Activated T-cell treated with anti-CD3 and anti-CD28 coated beads, Interleukin-2, amount 50 U/mL, for 1 hour (primary cell): ENCODE results near the gene PSPC1.
"Not testable (repeated sequence)": the region's sequence is repeated elsewhere in the genome, so short reads cannot be mapped to it uniquely, and the experiment has no call there.

Experiments
- DNase-seq: peaks from one replicate; pipeline ENCODE4 v3.0.0-alpha.2; 2020

The PSPC1 gene, protein sequence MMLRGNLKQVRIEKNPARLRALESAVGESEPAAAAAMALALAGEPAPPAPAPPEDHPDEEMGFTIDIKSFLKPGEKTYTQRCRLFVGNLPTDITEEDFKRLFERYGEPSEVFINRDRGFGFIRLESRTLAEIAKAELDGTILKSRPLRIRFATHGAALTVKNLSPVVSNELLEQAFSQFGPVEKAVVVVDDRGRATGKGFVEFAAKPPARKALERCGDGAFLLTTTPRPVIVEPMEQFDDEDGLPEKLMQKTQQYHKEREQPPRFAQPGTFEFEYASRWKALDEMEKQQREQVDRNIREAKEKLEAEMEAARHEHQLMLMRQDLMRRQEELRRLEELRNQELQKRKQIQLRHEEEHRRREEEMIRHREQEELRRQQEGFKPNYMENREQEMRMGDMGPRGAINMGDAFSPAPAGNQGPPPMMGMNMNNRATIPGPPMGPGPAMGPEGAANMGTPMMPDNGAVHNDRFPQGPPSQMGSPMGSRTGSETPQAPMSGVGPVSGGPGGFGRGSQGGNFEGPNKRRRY

DNA sequence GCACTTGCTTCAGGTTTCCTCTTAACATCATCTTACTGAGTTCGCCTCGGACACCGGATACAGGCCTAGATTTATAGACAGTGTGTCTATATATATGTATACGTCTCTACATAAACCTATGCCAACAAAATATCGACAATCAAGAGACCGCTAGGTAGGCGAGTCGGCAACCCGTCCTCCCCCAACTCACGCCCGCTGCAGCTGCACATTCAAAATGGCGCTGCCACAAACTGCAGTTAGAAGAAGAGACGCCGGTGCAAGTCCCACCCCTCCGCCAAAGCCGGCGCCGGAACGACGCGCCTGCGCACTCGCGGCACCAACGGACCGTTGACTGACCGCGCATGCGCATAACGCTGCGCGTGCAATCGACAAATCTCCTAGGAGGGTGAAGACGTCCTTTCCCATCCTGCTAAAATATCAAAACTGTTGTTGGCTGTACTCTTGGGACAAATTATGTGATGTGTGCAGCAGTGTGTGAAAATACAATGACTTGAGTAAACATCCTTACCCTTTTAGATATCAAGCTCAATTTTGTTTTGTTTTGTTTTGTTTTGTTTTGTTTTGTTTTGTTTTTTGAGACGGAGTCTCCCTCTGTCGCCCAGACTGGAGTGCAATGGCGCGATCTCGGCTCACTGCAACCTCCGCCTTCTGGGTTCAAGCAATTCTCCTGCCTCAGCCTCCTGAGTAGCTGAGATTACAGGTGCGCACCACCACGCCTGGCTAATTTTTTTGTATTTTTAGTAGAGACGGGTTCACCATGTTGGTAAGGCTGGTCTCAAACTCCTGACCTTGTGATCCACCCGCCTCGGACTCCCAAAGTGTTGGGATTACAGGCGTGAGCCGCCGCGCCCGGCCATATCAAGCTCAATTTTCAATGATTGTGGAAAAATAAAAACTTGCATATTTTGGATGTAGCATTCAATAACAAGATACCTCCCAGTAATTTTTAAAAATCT lies at the start of gene PSPC1:
PSPC1 (minus strand) TSS at position 219 of the 956 bp plus-strand sequence; CDS start at position 31, 188 bp downstream.
- DNase-seq, result peak; percentile 96

GRCh38 chr13:19822673-19823072 lies 39.9 kb upstream of the PSPC1 start:
- DNase-seq, result no peak

GRCh38 chr13:19818223-19818842 lies 35.6 kb upstream of the PSPC1 start:
- DNase-seq, result peak; percentile 40

GRCh38 chr13:19817510-19818158 lies 34.9 kb upstream of the PSPC1 start:
- DNase-seq, result no peak

GRCh38 chr13:19817106-19817505 lies 34.4 kb upstream of the PSPC1 start:
- no peak for DNase-seq

- DNase-seq, result not testable (repeated sequence)
Measured at GRCh38 chr13:19815842-19816241, 33.1 kb upstream of the PSPC1 start.

DNA sequence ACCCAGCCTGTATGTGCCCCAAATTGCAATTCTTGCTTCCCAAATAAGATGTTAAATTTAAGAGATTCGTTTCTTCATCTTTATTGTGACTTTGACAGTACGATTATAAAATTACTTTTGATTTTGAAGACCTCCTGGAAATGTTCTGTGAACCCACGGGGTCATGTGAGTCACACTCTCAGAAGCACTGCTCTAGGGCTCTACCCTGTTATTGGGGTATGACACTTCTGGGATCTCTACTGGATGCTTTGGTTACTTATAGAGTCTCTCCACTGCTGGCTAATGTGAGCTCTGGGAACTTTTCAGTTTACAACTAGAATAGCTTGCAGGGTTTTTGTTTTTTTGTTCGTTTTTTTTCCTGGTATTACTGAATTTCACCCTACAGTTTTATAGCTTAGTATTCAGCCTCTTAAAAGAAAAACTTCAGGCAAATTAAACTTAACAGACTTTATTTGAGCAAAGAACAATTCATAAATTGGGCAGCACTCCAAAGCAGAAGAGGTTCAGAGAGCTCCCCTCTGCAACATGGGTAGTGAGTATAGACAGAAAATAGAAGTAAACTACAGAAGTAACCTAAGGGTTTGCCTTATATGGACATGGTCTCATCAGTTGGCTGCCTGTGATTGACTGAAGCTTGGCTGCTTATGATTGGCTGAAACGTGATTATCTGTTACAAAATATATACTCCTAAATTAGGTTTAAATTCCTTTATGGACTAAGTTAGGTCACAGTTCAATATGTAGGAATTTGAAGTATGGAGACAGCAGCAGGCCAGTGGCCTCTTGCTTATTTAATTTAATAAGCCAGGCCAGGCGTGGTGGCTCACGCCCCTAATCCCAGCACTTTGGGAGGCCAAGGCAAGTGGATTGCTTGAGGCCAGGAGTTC lies 28.5 kb upstream of the PSPC1 start:
- no peak for DNase-seq

DNA sequence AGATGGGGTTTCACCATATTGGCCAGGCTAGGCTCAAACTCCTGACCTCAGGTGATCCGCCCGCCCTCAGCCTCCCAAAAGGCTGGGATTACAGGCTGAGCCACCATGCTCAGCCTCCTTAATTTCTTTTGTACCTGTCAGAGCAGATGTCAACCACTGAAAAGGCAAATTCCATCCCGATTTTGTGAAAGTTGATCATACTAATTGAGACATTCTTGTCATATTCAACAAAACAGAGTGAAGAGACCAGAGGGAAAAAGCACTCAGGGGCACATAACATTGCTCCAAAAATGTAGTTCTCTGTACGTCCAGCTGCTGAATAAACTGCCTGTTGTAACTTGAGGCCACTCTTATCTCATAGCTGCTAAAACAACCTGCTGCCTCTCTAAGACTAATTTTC lies 27.4 kb upstream of the PSPC1 start:
- DNase-seq, result no peak

DNA sequence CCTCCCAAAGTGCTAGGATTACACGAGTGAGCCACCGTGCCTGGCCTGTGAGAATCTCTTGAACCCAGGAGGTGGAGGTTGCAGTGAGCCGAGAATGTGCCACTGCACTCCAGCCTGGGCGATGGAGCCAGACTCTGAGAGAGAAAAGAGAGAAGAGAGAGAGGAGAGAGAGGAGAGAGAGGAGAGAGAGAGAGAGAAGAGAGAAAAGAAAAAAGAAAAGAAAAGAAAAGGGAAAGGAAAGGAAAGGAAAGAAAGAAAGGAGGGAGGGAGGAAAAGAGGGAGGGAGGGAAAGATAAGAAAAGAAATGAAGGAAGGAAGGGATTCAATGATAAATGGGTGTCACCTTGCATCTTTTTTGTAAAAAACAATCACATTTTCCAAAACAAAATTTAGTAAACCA lies 23.0 kb upstream of the PSPC1 start:
- DNase-seq, result no peak

- no peak for DNase-seq
Measured at GRCh38 chr13:19795956-19796355, 13.2 kb upstream of the PSPC1 start.

GRCh38 chr13:19794631-19795030 lies 11.9 kb upstream of the PSPC1 start:
- no peak for DNase-seq

DNA sequence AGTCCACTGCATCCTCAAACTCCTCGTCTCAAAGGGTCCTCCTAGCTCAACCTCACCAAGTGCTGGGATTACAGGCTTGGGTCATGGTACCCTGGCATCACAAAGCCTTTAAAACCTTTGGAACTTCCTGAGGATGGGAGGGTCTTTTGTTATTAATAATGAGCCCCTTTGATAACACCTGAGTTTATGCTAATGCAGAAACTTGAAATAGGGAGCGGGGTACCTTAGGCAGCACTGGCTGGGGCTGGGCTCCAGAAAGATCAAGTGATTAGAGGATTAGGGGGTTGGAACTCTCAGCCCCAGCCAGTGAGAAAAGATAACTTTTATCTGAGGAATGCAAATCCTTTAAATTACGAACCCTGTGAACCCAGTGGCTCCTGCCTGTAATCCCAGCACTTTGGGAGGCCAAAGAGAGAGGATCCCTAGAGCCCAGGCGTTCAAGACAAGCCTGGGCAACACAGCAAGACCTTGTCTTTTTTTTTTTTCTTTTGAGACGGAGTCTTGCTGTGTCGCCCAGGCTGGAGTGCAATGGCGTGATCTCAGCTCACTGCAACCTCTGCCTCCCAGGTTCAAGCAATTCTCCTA lies 9.3 kb upstream of the PSPC1 start:
- no peak for DNase-seq

GRCh38 chr13:19782049-19782726 lies 557 bp downstream of the PSPC1 start:
- DNase-seq, result peak; percentile 61

DNA sequence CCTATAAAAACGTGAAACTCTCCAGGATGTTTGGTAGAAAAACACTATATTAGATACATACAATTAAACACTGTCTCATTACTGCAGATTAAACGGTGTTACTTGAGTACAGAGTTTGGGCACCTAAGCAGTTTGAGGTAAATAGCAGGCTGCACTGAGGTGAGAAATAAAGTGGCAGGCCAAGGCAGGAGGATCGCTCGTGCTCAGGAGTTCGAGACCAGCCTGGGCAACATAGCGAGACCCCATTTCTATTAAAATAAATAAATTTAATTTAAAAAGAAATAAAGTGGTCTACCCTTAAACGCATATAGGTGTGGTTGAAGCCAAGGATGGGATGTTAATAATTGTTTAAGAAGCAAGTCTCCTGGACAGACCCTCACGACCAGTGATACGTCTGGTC lies 1.2 kb downstream of the PSPC1 start:
- no peak for DNase-seq

GRCh38 chr13:19780753-19781418 lies 1.9 kb downstream of the PSPC1 start:
- not testable (repeated sequence) for DNase-seq

- DNase-seq, result no peak
Measured at GRCh38 chr13:19772306-19772705, 10.4 kb downstream of the PSPC1 start.

DNA sequence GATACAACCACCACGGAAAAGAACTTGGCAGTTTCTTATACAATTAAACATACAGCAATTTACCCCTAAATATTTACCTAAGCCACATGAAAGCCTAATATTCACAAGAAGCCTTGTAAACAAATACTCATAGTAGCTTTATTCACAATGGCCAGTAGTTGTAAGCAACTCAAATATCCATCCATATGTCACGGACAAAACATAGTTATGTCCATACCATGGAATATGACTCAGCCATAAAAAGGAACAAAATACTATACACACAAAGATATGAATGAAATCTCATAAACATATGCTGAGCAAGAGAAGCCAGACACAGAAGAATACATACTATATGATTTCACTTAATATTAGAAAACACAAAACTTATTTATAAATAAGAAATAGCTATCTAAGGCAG lies 12.9 kb downstream of the PSPC1 start:
- DNase-seq, result no peak

GRCh38 chr13:19767966-19768365 lies 14.8 kb downstream of the PSPC1 start:
- no peak for DNase-seq

GRCh38 chr13:19766591-19766990 lies 16.2 kb downstream of the PSPC1 start:
- DNase-seq, result no peak

GRCh38 chr13:19764237-19764636 lies 18.5 kb downstream of the PSPC1 start:
- DNase-seq, result no peak
